Mesenteric fat pad (tissue), 1 donor: Measurements from ENCODE around the gene C1orf159. TPM values are rescaled to one million over a fixed set of nuclear protein-coding genes. Genes with fewer than 3 reads are reported as not detected.
"Not testable (repeated sequence)": the region's sequence is repeated elsewhere in the genome, so short reads cannot be mapped to it uniquely, and the experiment has no call there.

Experiments
- DNase-seq: peaks from one replicate; pipeline ENCODE4 v3.0.0-alpha.2; 2020; ENCODE audit warnings: low spot score
- total RNA-seq: library from RNA; stranded (reverse); fragmentation: NEBNext Ultra II Directional; extraction: Animal tissue kit (Norgen Biotek cat#: 25700); gene quantifications from one replicate; pipeline ENCODE4 v1.2.1, GENCODE V29; 2021
- donor health status: DM: yes; HTN: yes; CAD: no.

C1orf159 gene
- total RNA-seq, 1 donor from 2014 or later, result 9.0 TPM

DNA sequence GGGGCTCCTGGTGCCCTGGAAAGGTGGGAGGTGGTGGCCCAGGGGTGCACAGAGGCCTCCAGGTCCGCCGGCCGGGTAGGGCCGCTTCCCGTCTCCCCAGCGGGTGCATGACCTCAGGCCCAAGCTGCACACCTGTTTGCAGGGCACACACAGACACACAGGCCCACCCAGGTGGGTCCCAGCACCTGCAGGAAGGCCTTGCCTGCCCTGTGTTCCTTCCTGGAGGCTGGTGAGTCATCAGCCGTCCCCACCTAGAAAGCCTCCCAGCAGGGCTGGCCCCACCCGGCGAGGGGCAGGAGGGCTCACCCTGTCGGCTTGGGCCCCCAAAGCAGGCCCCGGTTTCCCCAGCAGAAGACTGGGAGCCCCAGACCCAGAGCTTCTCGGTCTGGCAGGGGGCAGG, 34.2 kb upstream of the C1orf159 start:
- DNase-seq, result no peak

DNA sequence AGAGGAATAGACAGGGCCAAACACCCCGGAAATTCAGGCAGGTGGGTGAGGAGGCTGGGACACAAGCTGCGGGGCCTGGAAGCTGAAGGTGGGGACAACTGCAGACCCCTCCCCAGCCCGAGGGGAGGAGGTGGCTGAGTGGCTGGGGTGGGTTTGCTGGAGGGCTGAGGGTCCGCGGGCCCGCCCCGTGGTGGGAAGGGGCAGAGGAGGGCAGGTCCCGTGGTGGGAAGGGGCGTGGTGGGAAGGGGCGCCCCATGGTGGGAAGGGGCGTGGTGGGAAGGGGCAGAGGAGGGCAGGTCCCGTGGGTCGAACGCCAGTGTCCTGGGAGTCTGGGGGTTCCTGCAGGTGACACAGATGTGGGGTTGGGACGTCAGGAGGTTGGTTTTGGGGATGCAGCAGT, 33.5 kb upstream of the C1orf159 start:
- DNase-seq, result no peak

- no peak for DNase-seq
Observed at GRCh38 chr1:1148569-1148968, 32.7 kb upstream of the C1orf159 start.

DNA sequence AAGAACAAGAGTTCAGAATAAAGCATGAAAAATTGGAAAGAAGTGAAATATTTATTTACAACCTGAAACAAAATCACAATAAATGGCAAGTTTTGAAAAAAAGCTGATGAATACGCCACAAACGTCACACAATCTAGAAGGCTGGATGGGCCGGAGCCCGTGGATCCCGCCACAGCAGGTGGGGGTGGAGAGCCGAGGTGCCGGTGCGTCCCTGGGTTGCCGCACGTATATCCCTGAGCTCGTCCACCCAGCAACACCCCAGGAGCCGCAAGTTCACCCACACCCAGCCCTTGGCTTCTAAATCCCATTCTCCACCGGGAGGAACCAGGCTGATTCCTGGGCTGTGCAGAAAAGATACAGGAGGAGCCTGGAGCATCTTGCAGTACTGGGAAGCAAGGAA, 32.2 kb upstream of the C1orf159 start:
- DNase-seq, result no peak

DNA sequence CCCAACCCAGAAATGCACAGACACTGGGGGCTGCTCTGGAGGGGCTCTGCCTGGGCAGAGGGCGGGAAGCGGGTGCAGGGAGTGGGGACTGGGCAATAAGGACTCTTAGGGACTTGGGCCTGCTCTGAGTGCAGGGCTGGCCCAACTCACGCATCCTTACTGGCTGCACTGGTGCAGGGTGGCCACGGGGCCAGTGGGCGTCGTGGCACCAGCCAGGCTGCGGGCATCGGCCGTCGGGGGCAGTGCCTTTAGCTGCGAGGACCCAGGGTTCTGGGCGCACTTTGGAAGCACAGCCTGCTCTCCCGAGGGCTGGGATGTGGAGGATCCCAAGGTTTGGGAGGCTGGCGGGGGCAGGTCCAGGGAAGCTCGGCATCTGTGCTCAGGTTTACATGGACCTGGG, 30.7 kb upstream of the C1orf159 start:
- DNase-seq, result no peak

GRCh38 chr1:1146026-1146425, 30.1 kb upstream of the C1orf159 start:
- no peak for DNase-seq

GRCh38 chr1:1145547-1145914, 29.6 kb upstream of the C1orf159 start:
- no peak for DNase-seq

DNA sequence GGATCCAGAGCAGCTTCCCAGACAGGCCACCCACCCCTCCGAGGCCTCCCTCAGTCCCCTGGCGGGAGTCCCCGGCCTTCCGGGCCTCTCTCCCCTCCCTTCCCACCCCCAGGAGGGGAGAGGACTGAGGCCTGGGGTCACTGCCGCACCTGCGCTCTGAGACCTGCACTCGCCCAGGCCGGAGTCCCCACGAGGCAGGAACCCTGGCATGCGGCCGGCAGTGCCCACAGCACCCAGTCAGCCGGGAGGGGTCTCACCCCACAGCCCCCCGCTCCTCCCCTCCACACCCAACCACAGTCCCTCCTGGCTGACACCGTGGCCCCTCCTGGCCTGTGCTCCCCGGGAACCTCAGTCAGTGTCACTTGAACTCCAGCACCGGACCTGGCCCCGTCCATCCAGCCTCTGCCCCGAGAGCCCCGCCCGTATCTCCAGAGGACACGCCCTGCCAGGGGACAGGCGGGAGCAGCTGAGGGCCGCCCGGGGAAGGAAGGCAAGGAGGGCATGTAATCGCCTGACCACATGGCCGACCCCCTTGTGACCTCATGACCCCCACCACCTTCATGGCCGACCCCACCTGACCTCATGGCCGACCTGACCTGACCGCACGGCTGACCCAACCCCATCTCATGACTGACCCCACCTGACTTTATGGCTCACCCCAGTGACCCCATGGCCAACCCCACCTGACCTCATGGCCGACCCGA, 29.1 kb upstream of the C1orf159 start:
- no peak for DNase-seq

GRCh38 chr1:1144122-1144842, 28.4 kb upstream of the C1orf159 start:
- DNase-seq, result no peak

GRCh38 chr1:1143636-1144035, 27.7 kb upstream of the C1orf159 start:
- DNase-seq, result no peak

DNA sequence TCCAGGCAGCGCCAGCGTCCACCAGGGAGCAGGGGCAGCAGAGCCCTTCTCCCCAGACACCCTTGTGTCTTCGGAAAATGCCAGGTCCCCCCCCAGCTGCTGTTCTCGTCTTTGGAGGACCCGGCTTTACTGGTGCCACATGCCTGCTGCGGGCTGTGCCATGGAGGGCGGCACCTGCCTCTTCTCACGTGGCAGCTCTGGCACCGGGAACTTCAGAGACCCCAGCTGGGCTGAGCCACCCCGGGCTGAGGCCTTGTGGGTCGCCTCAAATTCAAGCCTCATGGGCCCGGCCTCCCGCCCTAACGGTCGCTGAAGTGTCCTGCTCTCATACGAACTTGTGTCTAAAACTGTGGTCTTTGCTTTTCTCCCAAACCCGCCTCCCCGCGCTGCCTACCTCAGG, 27.0 kb upstream of the C1orf159 start:
- no peak for DNase-seq

- DNase-seq, result not testable (repeated sequence)
Observed at GRCh38 chr1:1142352-1142751, 26.5 kb upstream of the C1orf159 start.

DNA sequence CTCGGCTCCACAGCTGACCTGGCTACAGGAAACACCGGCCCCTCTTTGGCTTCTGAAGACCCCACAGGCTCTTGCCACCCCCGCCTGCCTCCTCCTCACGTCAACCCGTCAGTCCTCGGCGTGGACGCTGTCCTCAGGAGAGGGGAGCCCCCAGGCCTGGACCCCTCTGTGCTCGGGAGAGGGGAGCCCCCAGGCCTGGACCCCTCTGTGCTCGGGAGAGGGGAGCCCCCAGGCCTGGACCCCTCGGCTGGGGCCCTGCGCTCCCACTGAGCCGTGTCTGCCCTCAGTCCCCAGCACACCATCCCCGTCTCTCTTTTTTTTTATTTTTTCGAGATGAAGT, 26.0 kb upstream of the C1orf159 start:
- DNase-seq, result no peak

DNA sequence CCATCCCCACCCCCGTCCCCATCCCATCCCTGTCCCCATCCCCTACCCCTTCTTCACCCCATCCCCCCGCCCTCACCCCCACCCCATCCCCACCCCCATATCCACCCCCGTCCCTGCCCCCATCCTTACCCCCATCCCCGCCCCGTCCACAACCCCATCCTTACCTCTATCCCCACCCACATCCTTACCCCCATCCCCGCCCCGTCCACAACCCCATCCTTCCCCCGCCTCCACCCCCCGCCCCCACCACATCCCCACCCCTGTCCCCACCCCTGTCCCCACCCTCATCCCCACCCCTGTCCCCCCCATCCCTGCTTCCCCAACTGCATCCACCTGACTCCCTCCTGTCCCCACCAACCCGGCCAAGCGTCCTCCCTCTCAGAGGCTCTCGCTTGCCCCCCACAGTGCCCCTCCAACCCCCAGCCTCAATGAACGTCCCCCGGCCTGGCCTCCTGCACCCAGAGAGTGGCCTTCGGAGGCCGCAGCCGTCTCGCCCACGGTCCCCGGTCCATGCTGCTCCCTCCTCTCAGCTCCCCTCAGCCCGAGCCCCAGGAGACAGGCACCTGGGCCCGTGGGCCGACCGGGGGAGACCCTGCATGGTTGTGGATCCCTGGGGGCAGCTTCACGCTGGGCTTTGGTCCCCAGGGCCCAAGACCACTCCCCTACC, 25.5 kb upstream of the C1orf159 start:
- DNase-seq, result no peak

DNA sequence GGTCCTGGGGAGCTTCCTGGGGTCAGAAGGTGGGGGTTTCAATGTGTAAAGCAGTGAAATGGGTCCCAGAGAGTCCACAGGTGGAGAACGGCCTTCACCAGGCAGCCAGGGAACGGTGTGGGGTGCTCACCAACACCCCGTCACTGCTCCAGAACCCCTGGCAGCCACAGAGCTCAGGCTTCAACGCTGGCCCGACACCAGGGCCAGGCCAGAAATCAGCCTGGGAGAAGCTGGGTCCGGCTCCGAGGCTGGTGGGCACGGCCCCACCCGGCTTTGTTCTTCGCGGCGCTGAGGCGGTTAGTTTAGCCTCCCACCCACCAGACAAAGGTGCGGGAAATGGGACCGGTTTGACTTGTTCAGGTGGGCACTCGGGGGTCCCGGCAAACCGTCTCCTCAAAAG, 24.8 kb upstream of the C1orf159 start:
- no peak for DNase-seq

- no peak for DNase-seq
Observed at GRCh38 chr1:1137256-1138045, 21.6 kb upstream of the C1orf159 start.

GRCh38 chr1:1136547-1137230, 20.8 kb upstream of the C1orf159 start:
- no peak for DNase-seq

DNA sequence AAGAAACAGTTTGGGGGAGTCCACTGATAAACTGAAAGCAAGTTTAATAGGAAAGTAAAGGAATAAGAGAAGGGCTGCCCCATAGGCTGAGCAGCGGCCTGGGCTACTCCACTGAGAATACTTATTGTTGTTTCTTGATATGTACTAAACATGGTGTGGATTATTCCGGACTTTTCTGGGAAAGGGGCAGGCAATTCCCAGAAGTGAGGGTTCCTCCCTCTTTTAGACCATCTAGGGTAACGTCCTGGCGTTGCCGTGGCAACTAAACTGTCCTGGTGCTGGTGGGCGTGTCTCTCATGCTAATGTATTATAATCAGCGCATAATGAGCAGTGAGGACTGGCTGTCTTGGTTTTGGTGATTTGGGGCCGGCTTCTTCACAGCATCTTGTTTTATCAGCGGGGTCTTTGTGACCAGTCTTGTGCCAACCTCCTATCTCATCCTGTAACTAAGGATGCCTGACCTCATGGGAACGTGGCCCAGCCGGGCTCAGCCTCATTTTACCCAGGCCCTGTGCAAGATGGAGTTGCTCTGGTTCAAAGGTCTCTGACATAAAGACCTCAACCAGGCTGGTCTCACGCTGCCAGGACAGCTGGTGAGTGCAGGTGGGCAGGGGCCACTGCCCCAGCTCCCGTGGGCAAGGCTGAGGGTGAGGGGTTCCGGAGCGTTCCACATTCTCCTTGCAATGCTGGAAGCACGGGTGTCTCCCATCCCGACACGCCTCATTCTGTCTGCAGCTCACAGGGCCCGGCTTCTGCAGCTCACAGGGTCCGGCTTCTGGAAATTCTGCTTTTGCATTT, 19.6 kb upstream of the C1orf159 start:
- no peak for DNase-seq

GRCh38 chr1:1134300-1134970, 18.5 kb upstream of the C1orf159 start:
- DNase-seq, result no peak
